ENCODE data around the gene TMEM239. TPM values are rescaled to one million over a fixed set of nuclear protein-coding genes. Genes with fewer than 3 reads are reported as not detected.

Gene TMEM239
- total RNA-seq, 3 donors from 2014 or later = under 0.01 TPM; not detected in 2

DNA sequence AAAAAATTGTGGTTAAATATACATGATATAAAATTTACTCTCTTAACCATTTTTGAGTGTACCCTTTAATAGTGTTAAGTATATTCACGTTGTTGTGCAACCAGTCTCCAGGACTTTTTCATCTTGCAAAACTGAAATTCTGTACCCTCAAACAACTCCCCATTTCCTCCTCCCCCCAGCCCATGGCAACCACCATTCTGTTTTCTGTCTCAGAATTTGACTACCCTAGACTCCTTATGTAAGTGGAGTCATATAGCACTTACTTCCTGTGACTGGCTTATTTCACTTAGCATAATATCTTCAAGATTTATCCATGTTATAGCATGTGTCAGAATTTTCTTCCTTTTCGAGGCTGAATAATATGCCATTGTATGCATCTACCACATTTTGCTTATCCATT lies 29.4 kb downstream of the TMEM239 start:
- no peaks in the 10 kb centered on the region for H3K36me3 ChIP-seq
- no peak overlapping the region for H3K27ac ChIP-seq
- H3K4me3 ChIP-seq = no peak overlapping the region
- H3K9me3 ChIP-seq = no peaks in the 10 kb centered on the region
- no peaks in the 10 kb centered on the region for H3K4me1 ChIP-seq
- no peaks in the 10 kb centered on the region for H3K27me3 ChIP-seq
- DNase-seq (ENCODE audit: low spot score in 2 of 2) = no peak
- intact Hi-C loops (cut with DNase I; ENCODE audit: low total_unique reads) = no loop called here
- TF ChIP-seq, protein P1, sequence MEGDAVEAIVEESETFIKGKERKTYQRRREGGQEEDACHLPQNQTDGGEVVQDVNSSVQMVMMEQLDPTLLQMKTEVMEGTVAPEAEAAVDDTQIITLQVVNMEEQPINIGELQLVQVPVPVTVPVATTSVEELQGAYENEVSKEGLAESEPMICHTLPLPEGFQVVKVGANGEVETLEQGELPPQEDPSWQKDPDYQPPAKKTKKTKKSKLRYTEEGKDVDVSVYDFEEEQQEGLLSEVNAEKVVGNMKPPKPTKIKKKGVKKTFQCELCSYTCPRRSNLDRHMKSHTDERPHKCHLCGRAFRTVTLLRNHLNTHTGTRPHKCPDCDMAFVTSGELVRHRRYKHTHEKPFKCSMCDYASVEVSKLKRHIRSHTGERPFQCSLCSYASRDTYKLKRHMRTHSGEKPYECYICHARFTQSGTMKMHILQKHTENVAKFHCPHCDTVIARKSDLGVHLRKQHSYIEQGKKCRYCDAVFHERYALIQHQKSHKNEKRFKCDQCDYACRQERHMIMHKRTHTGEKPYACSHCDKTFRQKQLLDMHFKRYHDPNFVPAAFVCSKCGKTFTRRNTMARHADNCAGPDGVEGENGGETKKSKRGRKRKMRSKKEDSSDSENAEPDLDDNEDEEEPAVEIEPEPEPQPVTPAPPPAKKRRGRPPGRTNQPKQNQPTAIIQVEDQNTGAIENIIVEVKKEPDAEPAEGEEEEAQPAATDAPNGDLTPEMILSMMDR (IDR thresholded peaks at IDR 0.05) = no peak
- TF ChIP-seq POLR2AphosphoS5 (IDR thresholded peaks at IDR 0.05) (no peak), POLR2A (IDR thresholded peaks at IDR 0.05) (no peak)

DNA sequence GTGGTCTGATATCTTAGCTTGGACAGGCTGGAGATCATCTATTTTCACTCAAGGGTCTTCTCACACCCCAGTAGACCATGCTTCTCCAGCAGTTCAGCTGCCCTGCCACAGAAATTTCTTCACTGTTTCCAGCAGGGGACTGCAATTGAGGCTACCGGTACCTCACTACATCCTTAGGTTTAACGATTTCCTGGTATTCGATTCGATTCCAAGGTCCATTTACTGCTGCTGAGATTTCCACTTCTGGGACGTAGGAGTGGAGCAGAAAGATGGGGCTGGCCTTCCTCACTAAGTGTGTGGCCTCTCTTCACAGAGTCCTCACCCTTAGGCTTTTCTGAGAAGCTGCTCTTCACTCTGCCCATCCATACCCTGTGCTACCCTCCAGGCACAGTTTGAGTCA lies 30.5 kb downstream of the TMEM239 start:
- intact Hi-C loops (cut with DNase I; ENCODE audit: low total_unique reads) = no loop called here
- no peaks in the 10 kb centered on the region for H3K9me3 ChIP-seq
- TF ChIP-seq POLR2AphosphoS5 (IDR thresholded peaks at IDR 0.05) (no peak), POLR2A (IDR thresholded peaks at IDR 0.05) (no peak)
- TF ChIP-seq, protein P1 (IDR thresholded peaks at IDR 0.05) = no peak
- no peak for DNase-seq (ENCODE audit: low spot score in 2 of 2)
- no peaks in the 10 kb centered on the region for H3K27me3 ChIP-seq
- no peak overlapping the region for H3K27ac ChIP-seq
- no peaks in the 10 kb centered on the region for H3K36me3 ChIP-seq
- H3K4me1 ChIP-seq = no peaks in the 10 kb centered on the region
- no peak overlapping the region for H3K4me3 ChIP-seq

DNA sequence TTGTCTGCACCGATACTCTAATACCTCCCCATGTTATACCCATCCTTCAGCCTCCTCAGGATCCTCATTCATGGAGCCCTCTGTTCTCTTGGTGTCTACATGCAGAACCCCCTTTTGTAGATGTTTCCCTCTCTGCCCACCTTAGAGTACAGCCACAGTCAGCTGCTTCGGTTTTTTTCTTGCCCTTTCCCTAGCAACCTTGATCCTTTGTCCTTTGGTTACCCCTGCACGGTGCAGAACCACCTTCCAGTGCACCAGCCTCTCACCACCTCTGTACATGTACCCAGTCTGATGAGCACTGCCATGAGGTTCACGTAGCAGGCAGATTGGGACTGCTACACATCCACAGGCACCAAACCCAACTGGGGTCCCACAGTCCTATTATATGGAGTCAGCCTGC lies 31.6 kb downstream of the TMEM239 start:
- no peaks in the 10 kb centered on the region for H3K27me3 ChIP-seq
- TF ChIP-seq POLR2AphosphoS5 (IDR thresholded peaks at IDR 0.05) = no peak
- no peak overlapping the region for H3K27ac ChIP-seq
- H3K36me3 ChIP-seq = no peaks in the 10 kb centered on the region
- DNase-seq (ENCODE audit: low spot score in 2 of 2) = no peak
- intact Hi-C loops (cut with DNase I; ENCODE audit: low total_unique reads) = no loop called here
- no peaks in the 10 kb centered on the region for H3K4me1 ChIP-seq
- H3K9me3 ChIP-seq = no peaks in the 10 kb centered on the region
- H3K4me3 ChIP-seq = no peak overlapping the region

DNA sequence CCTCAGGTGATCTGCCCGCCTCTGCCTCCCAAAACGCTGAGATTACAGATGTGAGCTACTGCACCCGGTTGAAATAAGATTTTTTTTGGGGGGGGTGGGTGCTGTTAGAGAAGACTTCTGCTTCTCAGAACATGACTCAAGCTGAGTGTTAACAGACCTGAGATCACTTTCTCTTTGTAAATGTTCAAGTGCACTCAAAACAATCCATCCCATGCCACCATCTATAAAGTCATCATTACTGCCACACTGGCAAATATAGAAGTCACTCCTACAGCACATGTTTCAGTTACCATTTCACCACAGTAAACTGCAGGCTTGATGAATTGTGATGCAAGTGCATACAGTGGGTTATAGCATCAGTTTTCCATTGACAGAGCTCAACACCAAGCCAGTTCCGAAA lies 33.4 kb downstream of the TMEM239 start:
- no peak for DNase-seq (ENCODE audit: low spot score in 2 of 2)
- intact Hi-C loops (cut with DNase I; ENCODE audit: low total_unique reads) = no loop called here
- no peaks in the 10 kb centered on the region for H3K36me3 ChIP-seq
- H3K27me3 ChIP-seq = no peaks in the 10 kb centered on the region
- H3K9me3 ChIP-seq = no peaks in the 10 kb centered on the region
- H3K4me1 ChIP-seq = no peaks in the 10 kb centered on the region
- H3K27ac ChIP-seq = no peak overlapping the region
- H3K4me3 ChIP-seq = no peak overlapping the region
- TF ChIP-seq POLR2A (IDR thresholded peaks at IDR 0.05) (no peak), POLR2AphosphoS5 (IDR thresholded peaks at IDR 0.05) (no peak)
- TF ChIP-seq, protein P1 (IDR thresholded peaks at IDR 0.05) = no peak

DNA sequence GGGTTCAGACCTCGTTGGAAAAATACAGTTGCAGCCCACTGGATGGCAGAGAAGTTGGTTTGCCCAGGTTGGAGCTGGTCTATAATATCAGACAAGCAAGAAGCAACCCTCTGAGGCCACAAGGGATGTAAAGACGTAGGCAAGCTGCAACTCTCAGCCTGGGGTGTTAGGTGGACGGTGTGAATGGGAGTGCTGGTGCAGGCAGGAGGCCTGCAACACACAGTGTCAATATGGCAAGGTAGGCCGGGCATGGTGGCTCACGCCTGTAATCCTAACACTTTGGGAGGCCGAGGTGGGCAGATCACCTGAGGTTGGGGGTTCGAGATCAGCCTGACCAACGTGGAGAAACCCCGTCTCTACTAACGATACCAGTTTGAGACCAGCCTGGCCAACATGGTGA lies 34.9 kb downstream of the TMEM239 start:
- Histone ChIP-seq H3K9me3 (no peaks in the 10 kb centered on the region), H3K4me3 (no peak overlapping the region), H3K36me3 (no peaks in the 10 kb centered on the region), H3K27ac (no peak overlapping the region), H3K27me3 (no peaks in the 10 kb centered on the region), H3K4me1 (no peaks in the 10 kb centered on the region)
- TF ChIP-seq POLR2A (IDR thresholded peaks at IDR 0.05) (no peak), POLR2AphosphoS5 (IDR thresholded peaks at IDR 0.05) (no peak)
- TF ChIP-seq, protein P1 (IDR thresholded peaks at IDR 0.05) = no peak
- no peak for DNase-seq (ENCODE audit: low spot score in 2 of 2)
- intact Hi-C loops (cut with DNase I; ENCODE audit: low total_unique reads) = no loop called here

DNA sequence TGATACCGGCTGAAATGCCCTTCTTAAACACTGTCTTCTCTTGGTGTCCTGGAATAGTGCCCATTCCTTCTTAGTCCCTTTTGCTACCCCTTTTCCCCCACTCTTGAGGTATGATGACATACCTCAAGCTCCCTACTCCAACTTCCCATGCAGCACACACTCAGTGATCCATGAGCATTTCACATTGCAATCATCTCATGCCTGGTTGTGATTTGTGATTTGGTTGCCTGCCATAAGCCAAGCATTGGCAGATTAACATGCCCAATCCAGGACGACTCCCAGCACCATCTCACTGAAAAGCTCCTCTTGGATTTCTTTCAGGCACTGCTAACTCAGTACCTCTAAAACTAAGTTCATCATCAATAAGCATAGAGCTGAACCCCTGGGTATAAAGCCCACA lies 42.4 kb downstream of the TMEM239 start:
- TF ChIP-seq POLR2AphosphoS5 (IDR thresholded peaks at IDR 0.05) = no peak
- no peak for TF ChIP-seq POLR2A (IDR thresholded peaks at IDR 0.05)
- TF ChIP-seq, protein P1 (IDR thresholded peaks at IDR 0.05) = no peak
- H3K4me3 ChIP-seq = no peak overlapping the region
- H3K36me3 ChIP-seq = no peaks in the 10 kb centered on the region
- DNase-seq (ENCODE audit: low spot score in 2 of 2) = no peak
- no peaks in the 10 kb centered on the region for H3K27me3 ChIP-seq
- H3K27ac ChIP-seq = no peak overlapping the region
- intact Hi-C loops (cut with DNase I; ENCODE audit: low total_unique reads) = no loop called here
- H3K9me3 ChIP-seq = no peaks in the 10 kb centered on the region
- H3K4me1 ChIP-seq = no peaks in the 10 kb centered on the region

All from breast epithelium (tissue), 4 donors.